Loucy (cell line): ENCODE results near the gene PRKN.

Source experiments
- EZH2phosphoT487 ChIP-seq: fragments of 200-600 bp; IDR thresholded peaks from 2 replicates; pipeline ENCODE4 v1.6.1; 2018; ENCODE audit warnings: antibody characterized with exemption, mild to moderate bottlenecking, moderate library complexity, borderline replicate concordance
- TF ChIP-seq, protein P1 (sequence below): fragments of 200-600 bp; sonication (generic); conservative IDR thresholded peaks from 2 replicates; pipeline ENCODE4 v1.5.1; 2014; ENCODE audit warnings: mild to moderate bottlenecking, antibody characterized with exemption, low read length

DNA sequence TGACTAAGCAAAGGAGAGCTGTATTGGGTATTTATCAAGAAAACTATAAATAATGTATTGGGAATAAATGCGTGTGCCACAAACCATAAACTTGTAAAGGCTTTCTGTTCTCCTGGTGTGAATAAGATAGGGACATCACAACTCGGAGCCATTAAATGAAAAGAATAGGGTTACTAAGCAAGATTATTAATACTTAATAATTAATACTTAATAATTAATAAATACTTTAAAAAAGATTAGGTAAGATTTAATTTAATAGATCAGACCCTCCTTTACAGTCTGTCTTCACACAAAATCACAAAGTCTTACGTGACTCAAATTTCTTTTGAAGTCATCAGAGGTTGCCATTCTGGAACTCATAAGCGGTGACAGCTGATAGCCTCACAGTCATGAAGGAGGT, 648.9 kb downstream of the PRKN start:
- TF ChIP-seq, protein P1, sequence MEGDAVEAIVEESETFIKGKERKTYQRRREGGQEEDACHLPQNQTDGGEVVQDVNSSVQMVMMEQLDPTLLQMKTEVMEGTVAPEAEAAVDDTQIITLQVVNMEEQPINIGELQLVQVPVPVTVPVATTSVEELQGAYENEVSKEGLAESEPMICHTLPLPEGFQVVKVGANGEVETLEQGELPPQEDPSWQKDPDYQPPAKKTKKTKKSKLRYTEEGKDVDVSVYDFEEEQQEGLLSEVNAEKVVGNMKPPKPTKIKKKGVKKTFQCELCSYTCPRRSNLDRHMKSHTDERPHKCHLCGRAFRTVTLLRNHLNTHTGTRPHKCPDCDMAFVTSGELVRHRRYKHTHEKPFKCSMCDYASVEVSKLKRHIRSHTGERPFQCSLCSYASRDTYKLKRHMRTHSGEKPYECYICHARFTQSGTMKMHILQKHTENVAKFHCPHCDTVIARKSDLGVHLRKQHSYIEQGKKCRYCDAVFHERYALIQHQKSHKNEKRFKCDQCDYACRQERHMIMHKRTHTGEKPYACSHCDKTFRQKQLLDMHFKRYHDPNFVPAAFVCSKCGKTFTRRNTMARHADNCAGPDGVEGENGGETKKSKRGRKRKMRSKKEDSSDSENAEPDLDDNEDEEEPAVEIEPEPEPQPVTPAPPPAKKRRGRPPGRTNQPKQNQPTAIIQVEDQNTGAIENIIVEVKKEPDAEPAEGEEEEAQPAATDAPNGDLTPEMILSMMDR: no peak
- no peak for TF ChIP-seq EZH2phosphoT487
